Common myeloid progenitor, CD34-positive (primary cell): ENCODE data around the gene TSPAN2.

Experiments used
- CTCF ChIA-PET: fragments of 350-600 bp; sonication (Branson Sonifier 250); formaldehyde crosslinking; loops from one replicate; lab custom pipeline; 2021; ENCODE audit warnings: antibody characterized with exemption; lab: Charles Lee
- POLR2A ChIA-PET: fragments of 350-600 bp; sonication (Branson Sonifier 250); formaldehyde crosslinking; loops from one replicate; lab custom pipeline; 2021; ENCODE audit warnings: antibody characterized with exemption; lab: Charles Lee
- DNase-seq, 3 donors: peaks; one replicate each; pipeline versions ENCODE4 v3.0.0 to v3.0.0-alpha.2; 2013
- H3K27ac ChIP-seq, 2 experiments: 1 replicate in 1 of 2; 2 replicates in 1 of 2; pipeline ENCODE4 v1.7.0; 2013; ENCODE audit warnings: inconsistent platforms in 2 of 2, low read length in 2 of 2, mild to moderate bottlenecking in 2 of 2, low read depth in 1 of 2, moderate library complexity in 1 of 2; ENCODE audit not compliant: severe bottlenecking in 2 of 2, insufficient read depth in 1 of 2, poor library complexity in 1 of 2
- H3K27me3 ChIP-seq, 5 experiments: replicated peaks in 2 of 5; 1 replicate in 3 of 5; 2 replicates in 2 of 5; pipeline versions ENCODE4 v1.6.1 to v1.7.0; 2013; ENCODE audit warnings: low read length in 4 of 5, mild to moderate bottlenecking in 2 of 5, moderate library complexity in 2 of 5, inconsistent platforms in 1 of 5; ENCODE audit not compliant: insufficient read depth in 5 of 5, control insufficient read depth in 4 of 5
- H3K36me3 ChIP-seq, 4 experiments: 1 replicate in 2 of 4; 2 replicates in 2 of 4; pipeline versions ENCODE4 v1.6.1 to v1.7.0; 2013; ENCODE audit warnings: low read length in 3 of 4, control low read depth in 1 of 4, mild to moderate bottlenecking in 1 of 4; ENCODE audit not compliant: control insufficient read depth in 4 of 4, insufficient read depth in 4 of 4
- H3K4me1 ChIP-seq, 4 experiments: 1 replicate in 3 of 4; 2 replicates in 1 of 4; pipeline versions ENCODE4 v1.6.1 to v1.7.1; 2013; ENCODE audit warnings: low read length in 3 of 4, mild to moderate bottlenecking in 3 of 4, control low read depth in 1 of 4, inconsistent platforms in 1 of 4, moderate library complexity in 1 of 4; ENCODE audit not compliant: control insufficient read depth in 4 of 4, insufficient read depth in 4 of 4; ENCODE audit errors: control extremely low read depth in 1 of 4
- H3K4me3 ChIP-seq, 7 experiments: 1 replicate in 4 of 7; 2 replicates in 3 of 7; pipeline versions ENCODE4 v1.5.1 to v1.7.0; 2013; ENCODE audit warnings: mild to moderate bottlenecking in 7 of 7, low read length in 6 of 7, moderate library complexity in 6 of 7, inconsistent platforms in 2 of 7, low read depth in 2 of 7, control low read depth in 1 of 7; ENCODE audit not compliant: insufficient read depth in 4 of 7, control insufficient read depth in 1 of 7; ENCODE audit errors: extremely low read depth in 1 of 7
- H3K9me3 ChIP-seq, 5 experiments: 1 replicate in 4 of 5; 2 replicates in 1 of 5; pipeline versions ENCODE4 v1.6.1 to v1.7.1; 2013; ENCODE audit warnings: low read length in 4 of 5, mild to moderate bottlenecking in 2 of 5, inconsistent platforms in 1 of 5, low read depth in 1 of 5, moderate library complexity in 1 of 5; ENCODE audit not compliant: control insufficient read depth in 4 of 5, insufficient read depth in 2 of 5; ENCODE audit errors: control extremely low read depth in 1 of 5
- WGBS: methylation state at CpG from one replicate; pipeline ENCODE4 v1.1.5; 2013; ENCODE audit not compliant: insufficient coverage; 5-methylcytosine and 5-hydroxymethylcytosine counted together

TSPAN2 gene

GRCh38 chr1:115073298-115074087 lies 15.8 kb downstream of the TSPAN2 start:
- Histone ChIP-seq H3K9me3 (no peaks in the 10 kb centered on the region), H3K27ac (no peak overlapping the region), H3K27me3 (no peaks in the 10 kb centered on the region), H3K36me3 (peaks cover 2 to 47% (median 8%) of the 10 kb centered on the region in 4 experiments), H3K4me1 (peaks cover 0 to 20% (median 6%) of the 10 kb centered on the region in 4 experiments), H3K4me3 (no peak overlapping the region)
- 92% methylated on average over 8 of the region's 10 CpGs for whole genome bisulfite sequencing
- POLR2A ChIA-PET, result no interaction called here
- CTCF ChIA-PET, result interaction anchor here (1.0 kb wide), 1 partner anchor 12 kb away, joined by 3 read pairs; no protein-coding TSS in a partner anchor
- DNase-seq, result no peak

- H3K36me3 ChIP-seq, result peaks cover 2 to 67% (median 16%) of the 10 kb centered on the region in 4 experiments
- peaks cover 0 to 20% (median 6%) of the 10 kb centered on the region in 4 experiments for H3K4me1 ChIP-seq
- H3K4me3 ChIP-seq, result no peak overlapping the region
- no peak for DNase-seq
- CTCF ChIA-PET, result interaction anchor here (0.8 to 1.6 kb wide), 4 partner anchors 12 to 42 kb away, joined by 3 to 5 read pairs (median 4); no protein-coding TSS in a partner anchor
- H3K9me3 ChIP-seq, result no peaks in the 10 kb centered on the region
- no peaks in the 10 kb centered on the region for H3K27me3 ChIP-seq
- POLR2A ChIA-PET, result no interaction called here
- 100% methylated on average over 5 of the region's 6 CpGs for WGBS
- no peak overlapping the region for H3K27ac ChIP-seq
Observed at GRCh38 chr1:115071012-115071664, 18.2 kb downstream of the TSPAN2 start.

- H3K4me3 ChIP-seq, result no peak overlapping the region
- POLR2A ChIA-PET, result no interaction called here
- peaks cover 0 to 20% (median 5%) of the 10 kb centered on the region in 4 experiments for H3K4me1 ChIP-seq
- H3K36me3 ChIP-seq, result peaks cover 2 to 79% (median 16%) of the 10 kb centered on the region in 4 experiments
- no peaks in the 10 kb centered on the region for H3K27me3 ChIP-seq
- H3K27ac ChIP-seq, result no peak overlapping the region
- no peaks in the 10 kb centered on the region for H3K9me3 ChIP-seq
- DNase-seq, result no peak
- CTCF ChIA-PET, result interaction anchor here (1.0 to 1.5 kb wide), 2 partner anchors 9 to 12 kb away, joined by 3 to 5 read pairs; no protein-coding TSS in a partner anchor
- WGBS, result 100% methylated on average over 4 of the region's 7 CpGs
Observed at GRCh38 chr1:115069659-115070308, 19.5 kb downstream of the TSPAN2 start.

GRCh38 chr1:115068826-115069585 lies 20.3 kb downstream of the TSPAN2 start:
- Histone ChIP-seq H3K27me3 (no peaks in the 10 kb centered on the region), H3K4me1 (peaks cover 0 to 26% (median 8%) of the 10 kb centered on the region in 4 experiments), H3K4me3 (no peak overlapping the region), H3K36me3 (peaks cover 2 to 82% (median 18%) of the 10 kb centered on the region in 4 experiments), H3K27ac (no peak overlapping the region), H3K9me3 (no peaks in the 10 kb centered on the region)
- CTCF ChIA-PET, result interaction anchor here (1.0 to 2.8 kb wide), 3 partner anchors 10 to 16 kb away, joined by 3 to 10 read pairs (median 5); no protein-coding TSS in a partner anchor
- POLR2A ChIA-PET, result no interaction called here
- DNase-seq, result peak; percentile 50 to 84 (median 79)
- 74% methylated on average over 10 of the region's 12 CpGs for WGBS

- Histone ChIP-seq H3K27me3 (no peaks in the 10 kb centered on the region), H3K4me1 (peaks cover 0 to 37% (median 21%) of the 10 kb centered on the region in 4 experiments), H3K36me3 (peaks cover 0 to 75% (median 19%) of the 10 kb centered on the region in 4 experiments), H3K9me3 (no peaks in the 10 kb centered on the region), H3K27ac (no peak overlapping the region), H3K4me3 (no peak overlapping the region)
- ChIA-PET CTCF (interaction anchor here (1.3 to 2.8 kb wide), 5 partner anchors 9 to 45 kb away, joined by 3 to 10 read pairs (median 4); no protein-coding TSS in a partner anchor), POLR2A (interaction anchor here (0.7 kb wide), 1 partner anchor 23 kb away, joined by 3 read pairs; no protein-coding TSS in a partner anchor)
- WGBS, result 100% methylated on average over 5 of the region's 8 CpGs
- no peak for DNase-seq
Observed at GRCh38 chr1:115067161-115067859, 22.0 kb downstream of the TSPAN2 start.

GRCh38 chr1:115065021-115065420 lies 24.3 kb downstream of the TSPAN2 start:
- Histone ChIP-seq H3K4me3 (no peak overlapping the region), H3K36me3 (peaks cover 0 to 57% (median 14%) of the 10 kb centered on the region in 4 experiments), H3K4me1 (peaks cover 0 to 46% (median 29%) of the 10 kb centered on the region in 4 experiments), H3K27me3 (no peaks in the 10 kb centered on the region), H3K9me3 (no peaks in the 10 kb centered on the region), H3K27ac (no peak overlapping the region)
- 100% methylated on average over 3 of the region's 6 CpGs for WGBS
- ChIA-PET CTCF (interaction anchor here (0.7 to 1.9 kb wide), 5 partner anchors 12 to 47 kb away, joined by 3 to 5 read pairs (median 3); no protein-coding TSS in a partner anchor), POLR2A (interaction anchor here (0.8 kb wide), 1 partner anchor 20 kb away, joined by 3 read pairs; no protein-coding TSS in a partner anchor)
- peak in 1 of 3 donors; percentile 13 for DNase-seq
